Activated effector memory CD4-positive, alpha-beta T cell treated with anti-CD3 and anti-CD28 coated beads, Interleukin-2, amount 50 U/mL, for 16 hours (primary cell): ENCODE data around the gene RAB11FIP5.

Source experiments
- DNase-seq: peaks from one replicate; pipeline ENCODE4 v3.0.0-alpha.2; 2020

Gene RAB11FIP5

DNA sequence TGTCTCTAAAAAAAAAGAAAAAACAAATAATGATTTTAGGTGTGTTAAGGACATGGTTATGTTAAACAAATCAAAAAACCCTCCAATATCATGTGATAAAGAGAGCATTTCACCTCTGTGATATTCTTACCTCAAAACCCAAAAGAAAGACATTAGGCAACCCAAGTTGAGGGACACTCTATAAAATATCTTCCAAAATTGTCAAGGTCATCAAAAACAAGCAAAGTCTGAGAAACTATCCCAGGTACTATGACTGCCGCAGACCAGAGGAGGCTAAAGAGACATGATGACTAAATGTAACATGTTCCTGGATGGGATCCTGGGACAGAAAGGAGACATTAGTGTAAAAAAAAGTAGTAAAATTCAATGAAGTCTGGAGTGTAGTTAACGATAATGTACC is 45.7 kb downstream of the RAB11FIP5 start:
- no peak for DNase-seq

DNA sequence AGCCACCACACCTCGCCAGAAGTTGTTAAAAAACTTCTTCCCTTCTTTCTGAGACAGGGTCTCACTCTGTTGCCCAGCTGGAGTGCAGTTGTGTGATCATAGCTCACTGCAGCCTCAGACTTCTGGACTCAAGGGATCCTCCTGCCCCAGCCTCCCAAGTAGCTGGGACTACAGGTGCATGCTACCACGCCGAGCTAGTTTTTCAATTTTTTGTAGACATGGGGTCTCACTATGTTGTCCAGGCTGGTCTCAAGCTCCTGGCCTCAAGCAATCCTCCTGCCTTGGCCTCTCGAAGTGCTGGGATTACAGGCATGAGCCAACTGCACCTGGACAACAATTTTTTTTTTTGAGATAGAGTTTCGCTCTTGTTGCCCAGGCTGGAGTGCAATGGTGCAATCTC is 47.7 kb downstream of the RAB11FIP5 start:
- peak; percentile 24 for DNase-seq

DNA sequence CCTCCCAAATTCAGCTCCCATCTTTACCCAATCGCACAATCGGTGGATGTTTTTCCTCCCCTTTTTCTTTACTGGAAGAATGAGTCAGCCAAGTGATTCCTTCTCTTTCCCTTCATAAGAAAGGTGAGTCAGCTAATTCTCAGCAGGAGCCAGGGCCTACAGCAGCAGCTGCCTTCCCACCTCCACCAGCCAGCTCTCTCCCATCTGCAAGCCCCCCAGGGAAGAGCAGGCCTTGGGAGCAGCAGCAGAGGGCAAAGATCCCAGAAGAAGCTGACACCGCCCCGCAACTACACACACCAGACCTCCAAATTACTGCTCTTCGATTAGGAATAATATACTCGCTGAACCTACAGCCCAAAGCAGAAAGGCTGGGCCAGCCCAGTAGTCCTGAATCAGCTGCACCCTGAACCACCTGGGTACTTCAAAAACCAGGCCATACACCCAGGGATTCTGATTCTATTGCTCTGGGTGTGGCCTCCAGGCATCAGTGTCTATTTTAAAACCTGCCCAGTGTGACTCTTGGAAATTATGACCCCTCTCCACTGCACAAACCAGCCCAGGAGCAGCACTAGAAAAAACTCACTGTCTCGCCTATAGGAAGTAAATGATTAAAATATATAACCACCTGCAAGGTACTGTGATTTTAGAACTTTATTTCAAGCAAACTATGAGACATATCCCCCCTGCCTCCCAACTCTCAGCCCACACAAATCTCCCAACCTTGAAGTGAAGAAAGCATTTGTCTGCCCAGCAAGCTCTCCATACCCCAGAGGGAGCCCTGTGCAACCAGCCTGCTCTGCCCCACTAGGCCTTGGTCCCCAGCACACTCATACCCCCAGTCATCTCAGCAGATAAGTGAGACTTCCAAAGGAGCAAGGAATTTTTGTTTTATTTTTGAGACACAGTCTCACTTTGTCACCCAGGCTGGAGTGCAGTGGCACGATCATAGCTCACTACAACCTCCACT is 48.6 kb downstream of the RAB11FIP5 start:
- peak; percentile 44 for DNase-seq

DNA sequence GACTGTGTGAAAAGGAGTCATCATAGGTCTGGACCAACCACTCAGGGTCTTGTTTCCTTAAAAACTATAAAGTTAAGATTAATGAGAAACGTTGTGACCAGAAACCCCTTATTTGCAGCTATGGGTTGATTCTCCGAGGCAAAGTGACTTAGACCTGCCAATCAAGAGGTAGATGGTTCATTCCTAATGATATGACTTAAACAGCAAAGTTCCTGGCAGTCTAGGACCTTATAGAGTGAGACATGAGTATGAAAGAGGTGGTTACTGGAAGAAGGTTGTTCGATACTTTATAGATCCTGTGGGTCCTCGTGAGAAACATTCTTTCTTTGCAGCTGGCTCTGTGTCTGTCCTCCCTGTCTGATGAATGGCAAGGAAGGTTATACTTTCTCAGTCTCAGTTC is 49.3 kb downstream of the RAB11FIP5 start:
- no peak for DNase-seq

DNA sequence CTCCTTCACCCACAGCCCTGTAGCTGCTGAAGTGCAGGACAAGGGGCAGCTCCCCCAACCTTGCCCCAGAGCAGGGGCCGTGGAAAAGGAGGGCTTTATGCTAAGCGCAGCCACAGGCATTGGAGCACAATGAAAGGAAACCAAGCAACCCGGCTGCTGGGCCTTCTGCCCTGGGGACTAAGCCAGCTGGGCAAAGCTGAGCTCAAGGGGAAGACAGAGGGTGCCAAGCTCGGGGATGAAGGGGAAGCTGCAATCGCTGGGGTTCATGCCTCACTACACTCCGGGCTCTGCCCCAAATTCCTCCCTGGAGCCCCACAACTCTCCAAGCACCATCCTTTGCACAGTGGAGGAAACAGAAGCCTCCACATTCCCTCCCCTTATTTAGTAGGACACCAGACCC is 53.6 kb downstream of the RAB11FIP5 start:
- no peak for DNase-seq

DNA sequence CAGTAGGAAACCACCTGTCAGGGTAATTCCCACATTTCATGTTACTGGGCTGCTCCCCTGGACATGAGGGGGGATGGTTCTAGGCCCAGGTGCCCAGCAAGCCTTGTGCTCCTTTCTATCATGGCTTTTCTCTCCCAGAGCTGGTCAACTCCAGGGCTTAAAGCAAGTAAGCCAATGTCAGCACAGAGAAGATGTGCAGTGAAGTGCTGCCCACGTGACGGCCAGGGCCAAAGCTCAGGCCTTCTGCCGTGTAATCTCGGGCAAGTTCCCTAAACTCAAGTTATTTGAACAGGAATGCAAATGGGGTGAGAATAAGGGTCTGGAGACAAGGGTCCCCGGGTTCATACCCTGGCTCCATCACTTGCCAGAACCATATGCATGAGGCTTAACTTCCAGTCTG is 57.8 kb downstream of the RAB11FIP5 start:
- no peak for DNase-seq

DNA sequence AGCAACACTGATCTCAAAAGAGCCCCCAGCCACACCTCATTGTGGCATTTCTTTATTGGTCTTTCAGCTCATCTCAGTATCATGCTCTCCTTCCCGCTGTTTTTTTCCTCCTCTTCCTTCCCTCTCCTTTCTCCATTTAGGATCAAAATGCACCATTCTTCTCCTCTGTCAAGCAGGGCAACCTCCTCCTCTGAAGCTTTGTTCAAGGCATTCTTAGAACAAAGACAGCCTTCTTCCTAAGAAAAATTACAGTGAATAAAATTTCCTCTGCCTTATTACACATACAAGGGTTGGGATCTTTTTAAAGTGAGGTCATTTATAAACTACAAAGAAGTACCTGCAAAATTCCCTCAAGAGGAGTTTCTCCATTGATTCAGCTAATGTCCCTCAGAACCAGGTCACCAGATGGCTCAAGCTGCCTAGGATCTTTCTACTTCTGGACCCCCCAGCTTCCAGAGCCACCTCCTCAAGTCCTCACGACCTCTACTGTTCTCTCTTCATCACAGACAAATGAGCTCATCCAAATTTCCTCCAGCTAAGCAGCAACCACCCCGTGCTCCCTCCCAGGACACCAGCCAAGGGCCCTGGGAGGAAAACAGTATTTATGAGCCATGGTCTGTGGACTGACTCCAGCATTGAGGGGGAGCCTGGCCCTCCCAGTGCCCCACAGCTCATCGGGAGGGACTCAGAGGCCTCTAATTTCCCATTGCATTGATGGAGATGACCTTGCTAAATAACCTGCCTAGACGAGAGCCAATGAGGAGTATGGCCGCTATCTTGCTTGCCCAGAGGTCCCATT is 59.2 kb downstream of the RAB11FIP5 start:
- no peak for DNase-seq

DNA sequence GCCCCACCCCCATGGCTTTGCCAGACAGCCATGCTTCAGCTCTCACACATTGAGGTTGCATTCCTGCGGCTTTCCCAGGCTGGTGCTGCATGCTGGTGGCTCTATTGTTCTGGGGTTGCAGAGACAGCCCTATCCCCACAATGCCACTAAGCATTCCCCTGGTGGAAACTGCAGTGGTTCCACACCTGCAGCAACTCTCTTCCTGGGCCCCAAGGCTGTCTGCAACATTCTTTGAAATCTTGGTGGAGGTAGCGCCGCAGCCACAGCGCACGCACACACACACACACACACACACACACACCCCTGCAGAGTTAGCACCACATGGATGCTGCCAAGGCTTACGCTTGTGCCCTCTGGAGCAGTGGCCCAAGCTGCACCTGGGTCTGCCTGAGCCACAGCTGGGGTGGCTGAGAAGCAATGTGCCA is 62.6 kb downstream of the RAB11FIP5 start:
- DNase-seq: no peak

DNA sequence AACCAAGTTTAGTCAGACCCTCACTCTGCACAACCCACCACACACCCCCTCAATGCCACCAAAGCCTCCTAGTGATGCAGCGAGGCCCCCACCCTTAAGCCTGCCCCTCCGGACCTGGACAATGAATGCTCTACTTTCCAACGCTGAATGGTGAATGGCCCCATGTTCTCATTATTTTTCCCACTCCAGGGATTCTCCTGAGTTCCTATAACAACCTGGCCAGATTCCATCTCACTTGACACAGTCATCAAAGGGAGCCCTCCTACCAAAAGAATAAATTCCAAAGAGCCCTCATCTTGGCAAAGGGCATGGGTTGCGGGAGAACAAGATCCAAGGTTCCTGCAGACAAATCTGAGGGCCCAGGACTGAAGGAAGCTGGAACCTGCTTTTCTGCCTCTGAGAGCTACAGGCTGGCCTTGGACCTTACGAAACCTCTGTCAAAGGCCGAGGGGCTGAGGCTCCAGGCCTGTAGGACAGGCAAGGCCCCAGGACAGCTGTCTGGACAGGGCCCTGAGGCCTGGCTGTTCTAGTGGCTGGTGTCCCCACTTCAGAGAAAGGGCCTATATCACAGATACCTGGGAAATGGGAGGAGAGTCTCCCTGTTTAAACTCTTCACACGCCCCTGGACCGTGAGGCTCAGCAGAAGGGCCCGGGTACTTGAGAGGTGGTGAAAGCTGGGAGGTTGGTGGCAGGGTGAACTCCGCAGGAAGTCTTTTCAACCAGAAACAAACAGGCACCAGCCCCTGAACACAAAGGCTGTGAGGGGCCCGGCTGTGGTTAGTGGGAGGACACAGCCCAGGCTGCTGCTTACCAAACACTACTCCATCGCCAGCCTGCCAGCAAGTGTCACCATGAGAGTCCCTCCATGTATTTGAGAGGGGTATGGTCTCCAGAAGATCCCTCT is 68.6 kb downstream of the RAB11FIP5 start:
- DNase-seq: no peak

DNA sequence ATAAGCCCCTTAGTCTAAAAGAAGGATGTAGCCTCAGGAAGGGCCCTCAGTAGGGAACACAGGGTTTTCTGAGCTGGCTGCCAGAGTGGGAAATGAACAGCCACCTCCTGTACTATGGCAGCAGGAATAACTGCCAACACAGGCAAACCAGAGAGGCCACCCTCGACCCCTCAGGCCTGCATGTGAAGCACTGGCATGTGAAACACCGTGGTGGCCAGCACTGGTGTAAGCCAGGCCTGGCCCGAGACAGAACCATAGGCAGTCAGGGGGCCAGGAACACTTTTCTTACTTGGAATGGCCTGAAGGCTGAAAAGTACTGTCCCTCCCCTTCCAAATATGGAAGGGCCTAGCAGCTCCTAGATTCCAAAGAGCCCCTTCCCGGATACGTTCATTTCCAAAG is 69.5 kb downstream of the RAB11FIP5 start:
- DNase-seq: no peak

DNA sequence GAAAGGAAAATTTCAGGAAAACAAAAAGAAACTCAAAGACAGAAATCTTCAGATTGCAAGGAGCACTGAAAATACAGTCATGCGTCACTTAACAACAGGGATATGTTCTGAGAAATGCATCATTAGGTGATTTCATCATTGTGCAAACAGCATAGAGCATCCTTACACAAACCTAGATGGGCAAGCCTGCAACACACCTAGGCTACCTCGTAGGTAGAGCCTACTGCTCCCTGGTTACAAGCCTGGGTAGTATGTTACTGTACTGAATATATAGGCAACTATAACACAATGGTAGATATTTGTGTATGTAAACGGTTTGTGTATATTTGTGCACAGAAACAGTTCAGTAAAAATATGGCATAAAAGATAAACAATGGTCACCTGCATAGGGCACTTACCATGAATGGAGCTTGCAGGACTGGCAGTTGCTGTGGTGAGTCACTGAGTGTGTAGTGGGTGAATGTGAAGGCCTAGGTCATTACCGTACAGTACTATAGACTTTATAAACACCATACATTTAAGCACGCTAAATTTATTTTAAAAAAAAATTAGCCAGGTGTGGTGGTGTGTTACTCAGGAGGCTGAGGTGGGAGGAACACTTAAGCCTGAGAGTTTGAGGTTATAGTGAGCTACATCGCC is 74.7 kb downstream of the RAB11FIP5 start:
- DNase-seq: no peak

DNA sequence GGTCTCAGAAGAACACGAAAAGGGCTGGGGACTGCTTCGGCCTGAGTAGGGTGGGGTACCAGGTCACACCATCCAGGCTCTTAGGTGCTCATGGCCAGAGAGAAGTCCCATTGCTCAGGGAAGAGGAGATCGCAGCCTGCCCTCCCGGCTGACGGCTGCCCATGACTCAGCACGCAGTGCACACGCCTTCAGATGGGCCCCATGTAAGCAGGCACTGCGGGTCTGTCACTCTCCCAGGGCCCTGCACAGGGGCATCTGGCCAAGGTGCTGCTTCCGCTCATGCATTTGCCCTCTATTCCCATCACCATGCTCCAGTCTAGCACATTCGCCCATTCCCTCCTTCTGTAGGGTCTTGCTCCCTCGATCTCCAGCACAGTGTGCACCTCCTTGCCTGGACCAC is 76.0 kb downstream of the RAB11FIP5 start:
- DNase-seq: no peak

DNA sequence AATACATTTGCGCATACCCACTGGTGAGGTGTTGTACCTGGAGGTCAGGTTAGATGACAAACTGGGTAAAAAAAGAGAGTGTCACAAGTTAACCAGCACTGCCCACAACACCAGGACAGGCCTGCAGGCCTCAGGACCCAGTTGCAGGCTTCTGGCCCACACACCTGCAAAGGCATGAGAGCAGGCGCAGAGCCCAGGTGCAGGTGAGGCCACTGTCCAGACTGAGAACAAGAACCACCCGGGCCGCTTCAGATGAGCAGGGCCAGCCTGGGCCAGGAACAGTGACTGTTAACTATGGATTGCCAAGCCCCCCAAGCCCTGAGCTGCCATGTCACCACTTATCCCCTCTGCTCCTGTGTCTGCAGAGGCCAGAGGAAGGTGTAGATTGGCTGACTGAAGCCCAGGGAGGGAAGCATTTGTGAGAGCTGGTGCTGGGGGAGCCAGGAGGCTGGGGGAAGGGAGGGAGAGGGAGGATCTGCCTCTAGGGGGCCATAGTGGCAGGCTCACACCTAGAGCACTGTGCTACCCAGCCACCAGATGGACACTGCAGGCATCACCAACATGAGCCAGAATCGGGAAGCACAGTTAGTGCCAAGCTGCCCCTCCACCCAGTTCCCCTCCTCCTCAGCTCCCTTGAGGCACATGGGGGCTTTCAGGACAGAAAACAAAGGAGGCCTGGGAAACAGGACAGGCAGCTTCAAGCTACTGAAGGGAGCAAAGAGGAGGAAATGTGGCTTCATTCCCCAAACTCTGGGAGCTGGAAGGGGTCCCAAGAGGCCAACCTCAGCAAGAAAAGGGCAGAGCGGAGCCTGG is 76.6 kb downstream of the RAB11FIP5 start:
- DNase-seq: no peak

DNA sequence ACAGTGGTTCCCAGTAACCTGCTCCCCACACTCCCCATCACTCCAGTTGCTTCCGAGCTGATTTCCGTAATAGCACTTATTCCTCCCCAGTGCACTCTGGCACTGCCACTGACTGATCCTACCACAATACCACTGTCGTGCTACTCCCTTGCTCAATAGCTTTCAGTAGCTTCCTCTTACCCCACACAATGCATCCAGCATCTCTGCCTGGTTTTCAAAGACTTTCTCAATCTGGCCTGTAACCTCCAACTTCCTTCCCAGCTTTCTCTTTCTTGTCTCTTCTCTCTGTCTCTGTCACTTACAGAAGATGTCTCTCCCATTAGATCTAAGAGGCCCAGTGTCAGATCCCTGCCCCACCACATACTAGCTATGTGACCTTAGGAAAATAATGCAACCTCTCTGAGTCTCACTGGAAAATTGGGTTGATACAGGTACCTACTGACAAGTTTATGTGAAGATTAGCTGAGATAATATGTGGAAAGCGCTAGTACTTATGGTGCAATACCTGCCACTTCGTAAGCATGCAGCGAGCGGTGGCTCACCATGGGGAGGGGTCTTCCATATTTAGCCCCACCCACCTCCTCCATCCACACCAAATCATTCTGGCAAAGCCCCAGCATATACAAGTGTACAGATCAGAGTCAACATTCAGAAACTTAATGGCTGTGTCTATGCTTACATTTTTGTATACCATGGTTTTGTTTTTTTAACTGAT is 77.9 kb downstream of the RAB11FIP5 start:
- DNase-seq: no peak

DNA sequence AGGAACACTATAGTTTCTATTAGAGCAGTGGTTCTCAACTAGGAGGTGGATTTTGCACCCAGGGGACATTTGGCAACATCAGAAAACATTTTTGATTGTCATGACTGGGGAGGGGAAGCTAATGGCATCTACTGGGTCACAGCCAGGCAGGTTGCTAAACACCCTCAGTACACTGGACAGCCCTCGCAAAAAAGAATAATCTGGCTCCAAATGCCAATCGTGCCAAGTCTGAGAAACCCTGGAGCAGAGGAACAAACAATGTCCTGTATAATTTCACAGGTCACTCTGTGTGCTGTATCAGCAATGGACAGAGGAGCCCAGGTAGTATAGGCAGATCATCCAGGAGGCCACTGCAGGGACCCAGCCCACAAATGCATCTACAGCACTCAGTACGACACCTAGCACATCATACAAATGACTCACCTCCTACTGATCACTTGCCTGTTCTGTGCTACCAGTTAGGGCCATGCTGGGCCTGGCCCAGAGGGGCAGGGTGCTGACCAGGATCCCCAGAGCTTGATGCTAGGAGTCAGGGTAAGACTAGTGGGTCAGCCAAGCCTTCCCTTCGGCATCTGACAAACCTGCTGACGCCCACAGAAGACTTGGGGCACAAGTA is 78.9 kb downstream of the RAB11FIP5 start:
- no peak for DNase-seq

DNA sequence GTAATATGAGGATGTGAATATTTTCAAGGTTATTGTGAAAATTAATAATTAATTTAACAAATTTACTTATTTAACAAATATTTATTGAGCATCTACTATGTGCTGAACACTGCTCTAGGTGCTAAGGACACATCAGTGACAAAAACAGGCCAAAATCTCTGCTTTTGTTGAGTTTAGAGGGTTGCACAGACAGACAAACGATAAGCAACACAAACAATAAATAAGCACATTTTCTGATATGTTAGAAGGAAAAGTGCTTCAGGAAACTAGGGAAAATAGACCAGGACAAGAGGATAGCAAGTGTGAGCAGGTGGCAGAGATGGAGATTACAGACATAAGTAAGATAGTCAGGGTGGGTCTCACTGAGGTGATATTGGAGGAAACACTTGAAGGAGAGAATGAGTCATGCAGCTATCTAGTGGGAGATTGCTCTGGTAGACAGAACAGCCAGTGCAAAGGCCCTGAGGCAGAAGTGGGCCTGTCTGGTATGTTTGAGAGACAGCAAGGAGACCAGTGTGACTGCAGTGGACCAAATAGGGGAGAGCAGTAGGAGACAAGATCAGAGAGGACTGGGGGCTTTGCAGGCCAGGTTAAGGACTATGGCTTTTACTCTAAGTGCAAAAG is 79.5 kb downstream of the RAB11FIP5 start:
- no peak for DNase-seq

DNA sequence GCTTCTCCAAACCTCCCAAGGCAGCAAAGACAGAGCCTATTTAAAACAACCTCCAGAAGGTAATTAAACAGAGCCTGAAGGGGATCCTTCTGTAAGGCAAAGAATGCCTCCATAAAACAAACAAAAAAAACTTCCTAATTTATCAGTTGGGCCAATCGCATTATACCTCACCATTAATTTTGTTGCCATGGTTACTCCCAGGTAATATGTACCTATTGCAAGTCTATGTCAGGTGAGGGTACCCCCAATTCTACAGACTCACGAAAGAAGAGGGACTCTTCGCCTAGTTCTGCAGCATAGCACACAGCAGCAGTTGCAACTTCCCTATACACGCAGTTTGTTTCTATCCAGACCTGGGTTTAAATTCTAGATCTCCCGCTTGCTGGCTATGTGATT is 80.0 kb downstream of the RAB11FIP5 start:
- DNase-seq: no peak

DNA sequence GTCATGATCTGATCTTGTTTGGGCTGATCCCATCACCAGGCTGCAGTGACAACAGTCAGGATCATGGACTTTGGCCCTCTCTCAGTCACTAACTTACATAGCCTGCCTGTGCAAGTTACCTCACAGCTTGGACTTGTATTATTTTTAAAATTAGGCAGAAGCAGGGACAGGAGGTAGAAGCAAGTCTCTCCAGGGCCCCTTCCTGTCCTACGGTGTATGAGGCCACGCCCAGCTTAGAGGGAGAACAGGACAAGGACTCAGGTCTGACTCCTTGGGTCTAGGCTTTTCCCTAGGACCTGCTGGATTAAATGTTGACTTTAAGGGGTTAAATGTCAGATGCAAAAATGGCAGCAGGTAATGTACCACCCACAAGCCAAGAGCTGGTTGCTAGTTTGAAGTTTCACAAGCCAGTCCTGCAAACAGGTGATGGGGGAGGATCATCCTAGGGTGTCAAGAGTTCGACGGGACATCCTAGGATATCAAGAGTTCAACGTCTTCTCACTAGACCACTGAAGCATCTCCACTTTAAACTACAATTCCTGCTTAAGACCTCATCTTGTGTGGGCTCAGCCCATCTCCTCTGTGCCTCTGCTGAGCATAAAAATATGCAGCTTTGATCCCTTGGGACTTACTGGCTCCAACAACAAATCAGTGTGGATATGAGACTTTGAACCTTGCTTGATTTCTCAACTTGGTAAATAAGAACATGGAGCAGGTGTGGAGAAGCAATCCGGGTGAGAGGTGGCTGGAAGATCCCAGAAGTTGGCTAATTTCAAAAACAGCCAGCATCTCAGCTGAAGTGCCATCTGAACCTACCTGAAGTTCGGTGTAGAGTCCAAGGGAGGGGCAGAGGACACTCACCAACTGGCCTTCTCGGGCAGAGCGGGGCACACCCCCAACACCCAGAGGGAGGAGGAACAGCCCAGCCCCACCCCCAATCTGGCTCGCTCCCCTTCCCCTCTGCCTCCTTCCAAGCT is 80.7 kb downstream of the RAB11FIP5 start:
- no peak for DNase-seq
